NCI-H187 treated with DMSO at 0.1 percent for 48 hours (cell line): Measurements from ENCODE around the gene CELSR3.

Experiments
- DNase-seq: peaks from one replicate; lab custom pipeline; 2025; lab: John Stamatoyannopoulos, UW

CELSR3 gene

GRCh38 chr3:48599509-48600285 lies 63.0 kb downstream of the CELSR3 start:
- DNase-seq: no peak

GRCh38 chr3:48599077-48599501 lies 63.6 kb downstream of the CELSR3 start:
- DNase-seq: no peak

- DNase-seq: no peak
Measured at GRCh38 chr3:48598323-48599076, 64.2 kb downstream of the CELSR3 start.

GRCh38 chr3:48597408-48597800 lies 65.3 kb downstream of the CELSR3 start:
- no peak for DNase-seq

GRCh38 chr3:48596676-48597407 lies 65.8 kb downstream of the CELSR3 start:
- DNase-seq: no peak

GRCh38 chr3:48596157-48596556 lies 66.5 kb downstream of the CELSR3 start:
- DNase-seq: no peak

GRCh38 chr3:48595526-48596121 lies 67.1 kb downstream of the CELSR3 start:
- DNase-seq: no peak

GRCh38 chr3:48595075-48595525 lies 67.6 kb downstream of the CELSR3 start, which contains the start of gene COL7A1:
TSS of gene COL7A1 (minus strand) at chr3:48595329. CDS start at chr3:48595159, 170 bp downstream.
- no peak for DNase-seq

- DNase-seq: no peak
Measured at GRCh38 chr3:48594417-48595049, 68.2 kb downstream of the CELSR3 start.

GRCh38 chr3:48593337-48593736 lies 69.3 kb downstream of the CELSR3 start:
- DNase-seq: no peak

GRCh38 chr3:48592519-48593087 lies 70.1 kb downstream of the CELSR3 start:
- no peak for DNase-seq

GRCh38 chr3:48591886-48592518 lies 70.7 kb downstream of the CELSR3 start:
- DNase-seq: no peak

GRCh38 chr3:48591436-48591835 lies 71.2 kb downstream of the CELSR3 start:
- DNase-seq: no peak

GRCh38 chr3:48588230-48588629 lies 74.5 kb downstream of the CELSR3 start:
- DNase-seq: no peak

GRCh38 chr3:48587686-48588085 lies 75.0 kb downstream of the CELSR3 start:
- no peak for DNase-seq
